AG20443 (cell line): Measurements from ENCODE around the gene OR5C1.
"Not testable (repeated sequence)": the region's sequence is repeated elsewhere in the genome, so short reads cannot be mapped to it uniquely, and the experiment has no call there.

Experiments used
- DNase-seq: peaks from one replicate; pipeline ENCODE4 v3.0.0; 2012; ENCODE audit warnings: low spot score, mixed read lengths

The OR5C1 gene

GRCh38 chr9:122788831-122789230, at the start of gene OR5C1:
Gene OR5C1 (plus strand): TSS chr9:122788933. CDS start chr9:122788933, 0 bp downstream.
- no peak for DNase-seq

- no peak for DNase-seq
Measured at GRCh38 chr9:122742003-122742402, 46.7 kb upstream of the OR5C1 start, which contains the start of gene OR1L6. Gene OR1L6 (plus strand): TSS chr9:122742303. CDS start chr9:122749848, 7,545 bp downstream.

DNA sequence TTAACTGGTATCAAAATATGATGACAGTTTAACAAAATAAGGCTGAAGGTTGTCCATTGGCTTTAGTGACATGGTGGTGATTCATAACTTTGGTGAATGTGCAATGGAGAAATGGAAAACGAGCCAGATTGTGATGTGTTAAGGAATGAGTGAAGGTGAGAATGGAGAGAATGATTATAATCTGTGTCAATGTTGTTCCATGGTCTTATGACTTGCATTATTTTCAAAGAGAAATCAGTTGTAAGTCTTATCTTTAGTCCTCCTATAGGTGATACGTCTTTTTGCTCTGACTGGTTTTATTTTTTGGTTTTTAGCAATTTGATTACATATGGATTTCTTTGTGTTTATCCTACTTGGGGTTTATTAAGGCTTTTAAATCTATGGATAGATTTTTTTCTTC, 33.9 kb upstream of the OR5C1 start:
- no peak for DNase-seq

DNA sequence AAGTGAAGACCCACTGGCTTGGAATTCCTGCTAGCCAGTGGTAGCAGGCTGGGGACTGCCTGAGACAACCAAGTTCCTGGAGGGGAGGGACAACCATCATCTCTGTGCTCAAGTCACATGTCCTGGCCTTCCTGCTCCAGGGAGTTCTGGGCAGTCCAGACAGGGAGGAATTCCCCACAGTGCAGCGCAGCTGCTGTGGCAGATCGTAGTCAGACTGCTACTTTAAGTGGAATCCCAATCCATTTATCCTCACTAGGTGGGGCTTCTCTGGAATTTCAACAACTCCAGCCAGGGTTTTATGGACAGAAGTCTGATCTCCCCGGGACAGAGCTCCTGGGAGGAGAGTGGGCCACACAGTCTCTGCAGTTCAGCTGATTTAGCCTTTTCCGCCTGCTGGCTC, 20.9 kb upstream of the OR5C1 start:
- DNase-seq = no peak

GRCh38 chr9:122777052-122777451, 11.7 kb upstream of the OR5C1 start:
- DNase-seq = no peak

DNA sequence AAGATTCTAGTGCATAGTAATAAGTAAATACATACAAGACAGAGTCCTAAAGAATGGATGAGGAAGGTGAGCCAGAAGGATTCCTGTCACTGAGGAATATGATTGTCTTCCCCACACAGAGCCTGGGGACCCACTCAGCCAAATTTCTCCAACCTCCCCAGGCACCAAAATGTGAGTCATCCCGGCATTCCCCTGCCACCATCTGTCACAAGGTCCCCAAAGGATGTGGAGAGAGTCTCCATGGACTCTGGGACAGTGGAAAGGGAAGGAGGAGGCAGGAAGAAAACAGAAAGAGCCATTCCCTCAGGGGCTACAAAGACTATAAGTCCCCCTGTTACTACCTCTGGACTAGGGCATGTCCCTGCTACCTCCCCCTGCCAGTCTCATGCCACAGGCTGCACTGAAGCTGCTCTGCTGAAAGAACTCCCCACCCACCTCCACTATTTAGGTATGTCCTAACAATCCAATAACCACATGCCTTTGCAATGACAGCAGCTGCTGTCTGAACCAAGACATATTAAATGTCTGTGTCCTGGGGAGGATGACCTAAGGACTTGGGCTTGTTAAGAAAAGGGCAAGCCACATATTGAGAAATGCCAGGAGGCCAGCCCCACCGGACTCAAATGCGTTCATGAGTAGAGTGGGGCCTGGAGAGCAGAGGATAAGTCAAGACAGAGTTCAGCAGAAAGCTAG, 10.7 kb upstream of the OR5C1 start:
- DNase-seq = peak; percentile 92

- DNase-seq = no peak
Measured at GRCh38 chr9:122779181-122779580, 9.6 kb upstream of the OR5C1 start.

- DNase-seq = no peak
Measured at GRCh38 chr9:122780026-122780425, 8.7 kb upstream of the OR5C1 start.

DNA sequence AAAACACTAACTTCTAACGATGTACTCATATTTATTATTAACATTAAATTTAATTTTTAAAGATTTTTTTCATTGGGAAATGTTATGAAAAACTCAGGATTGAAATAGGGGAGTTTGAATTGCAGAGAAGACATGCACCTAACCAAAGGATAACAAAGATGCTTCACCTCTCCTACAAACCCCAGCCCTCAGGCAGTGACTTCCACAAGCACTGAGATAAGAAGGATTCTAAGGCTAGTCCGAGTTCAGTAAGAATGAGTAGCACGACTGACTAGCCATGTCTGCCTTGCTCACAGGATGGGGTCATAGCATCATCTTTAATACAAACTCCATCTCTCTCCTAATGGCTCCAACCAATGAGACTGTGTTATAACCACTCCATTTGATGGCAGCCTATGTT, 7.1 kb upstream of the OR5C1 start:
- DNase-seq = no peak

DNA sequence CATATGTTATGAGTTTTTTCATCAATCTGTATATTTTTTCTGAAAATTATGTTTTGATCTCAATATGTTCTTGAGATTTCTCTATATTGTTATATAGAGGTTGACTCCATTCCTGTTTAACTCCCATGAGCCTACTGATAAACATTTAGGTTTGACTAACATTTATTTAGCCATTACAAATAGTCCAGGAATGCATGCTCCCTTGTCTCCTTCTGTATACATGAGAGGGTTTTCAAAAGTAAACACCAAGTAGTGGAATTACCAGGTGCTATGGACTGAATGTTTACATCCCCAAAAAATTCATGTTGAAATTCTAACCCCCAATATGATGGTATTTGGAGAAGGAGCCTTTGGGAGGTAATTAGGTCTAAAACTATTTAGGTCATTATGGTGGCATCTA, 3.5 kb upstream of the OR5C1 start:
- DNase-seq = no peak

- no peak for DNase-seq
Measured at GRCh38 chr9:122786338-122786737, 2.4 kb upstream of the OR5C1 start.

- DNase-seq = no peak
Measured at GRCh38 chr9:122789256-122790046, 718 bp downstream of the OR5C1 start.

DNA sequence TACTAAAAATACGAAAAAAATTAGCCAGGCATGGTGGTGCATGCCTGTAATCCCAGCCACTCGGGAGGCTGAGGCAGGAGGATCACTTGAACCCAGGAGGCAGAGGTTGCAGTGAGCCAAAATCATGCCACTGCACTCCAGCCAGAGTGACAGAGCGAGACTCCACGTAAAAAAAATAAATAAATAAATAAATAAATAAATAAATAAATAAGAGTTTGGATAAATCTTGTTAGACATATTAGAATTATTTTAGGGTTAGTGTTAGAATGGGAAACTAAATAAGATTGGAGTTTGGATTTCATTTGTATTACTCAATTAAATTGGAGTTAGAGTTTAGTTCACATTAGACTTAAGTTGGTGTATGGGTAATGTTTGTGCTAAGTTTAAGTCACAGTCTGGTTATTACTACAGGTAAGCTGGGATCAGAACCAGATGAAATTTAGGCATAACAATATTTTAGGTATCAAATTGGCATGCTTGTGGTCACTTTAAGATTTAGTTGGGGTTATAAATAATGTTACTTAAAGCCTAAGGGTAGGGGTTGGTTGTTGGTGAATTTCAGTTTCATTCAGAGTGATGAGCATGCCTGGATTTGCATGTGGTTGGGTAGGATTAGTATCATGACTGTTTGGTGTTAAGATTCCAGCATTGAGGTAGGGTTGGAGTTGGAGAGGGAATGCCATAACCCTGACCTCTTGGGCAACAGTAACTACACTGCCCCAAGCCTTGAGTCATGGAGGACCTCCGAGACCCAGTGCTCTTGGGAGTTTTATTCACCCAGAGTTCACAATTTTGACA, 3.3 kb downstream of the OR5C1 start:
- DNase-seq = no peak

- DNase-seq = no peak
Measured at GRCh38 chr9:122797316-122798063, 8.8 kb downstream of the OR5C1 start.

- DNase-seq = no peak
Measured at GRCh38 chr9:122800066-122801060, 11.6 kb downstream of the OR5C1 start, which contains the start of gene OR1K1. Gene OR1K1 (plus strand): TSS chr9:122800123. CDS start chr9:122800123, 0 bp downstream.

DNA sequence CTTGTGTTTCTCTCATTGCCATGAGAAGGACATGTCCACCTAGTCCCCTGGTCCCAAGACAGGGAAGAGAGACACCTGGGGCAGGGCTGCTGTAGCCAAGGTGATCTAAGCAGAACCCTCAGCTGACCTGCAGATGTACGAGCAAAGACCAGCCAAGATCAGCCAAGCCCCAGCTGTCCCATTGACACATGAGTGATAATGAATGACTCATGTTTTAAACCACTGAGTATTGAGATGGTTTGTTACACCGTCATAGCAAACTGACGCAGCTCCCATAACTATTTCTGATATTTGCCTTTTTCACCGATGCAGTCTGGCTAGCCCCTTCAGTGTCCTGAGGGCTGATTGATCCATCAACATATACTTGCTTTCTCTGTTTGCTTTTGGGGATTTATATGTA, 17.9 kb downstream of the OR5C1 start:
- DNase-seq = no peak

- peak; percentile 30 for DNase-seq
Measured at GRCh38 chr9:122807271-122807900, 18.7 kb downstream of the OR5C1 start.

DNA sequence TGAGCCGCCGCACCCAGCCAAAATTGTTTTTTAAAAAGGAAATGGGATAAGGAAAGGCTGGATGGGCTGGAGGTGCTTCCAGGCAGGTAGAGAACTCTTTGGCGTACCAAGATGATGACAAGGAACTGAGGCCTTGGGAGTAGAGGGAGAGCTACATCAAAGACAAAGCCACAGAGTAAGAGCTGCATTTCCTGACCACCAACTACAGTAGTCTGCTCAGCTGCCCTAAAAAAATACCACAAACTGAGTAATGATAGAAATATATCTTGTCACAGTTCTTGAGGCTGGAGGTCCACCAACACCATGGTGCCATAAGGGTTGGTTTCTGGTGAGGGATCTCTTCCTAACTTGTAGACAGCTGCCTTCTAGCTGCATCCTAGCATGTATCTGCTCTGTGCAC, 19.4 kb downstream of the OR5C1 start:
- no peak for DNase-seq

- not testable (repeated sequence) for DNase-seq
Measured at GRCh38 chr9:122809261-122809660, 20.5 kb downstream of the OR5C1 start.
